ENCODE data around the gene RAB28. TPM values are rescaled to one million over a fixed set of nuclear protein-coding genes. Genes with fewer than 3 reads are reported as not detected.

RAB28 gene
- total and polyA plus RNA-seq, 4 donors: 11.3 to 27.7 (median 15.0) TPM

DNA sequence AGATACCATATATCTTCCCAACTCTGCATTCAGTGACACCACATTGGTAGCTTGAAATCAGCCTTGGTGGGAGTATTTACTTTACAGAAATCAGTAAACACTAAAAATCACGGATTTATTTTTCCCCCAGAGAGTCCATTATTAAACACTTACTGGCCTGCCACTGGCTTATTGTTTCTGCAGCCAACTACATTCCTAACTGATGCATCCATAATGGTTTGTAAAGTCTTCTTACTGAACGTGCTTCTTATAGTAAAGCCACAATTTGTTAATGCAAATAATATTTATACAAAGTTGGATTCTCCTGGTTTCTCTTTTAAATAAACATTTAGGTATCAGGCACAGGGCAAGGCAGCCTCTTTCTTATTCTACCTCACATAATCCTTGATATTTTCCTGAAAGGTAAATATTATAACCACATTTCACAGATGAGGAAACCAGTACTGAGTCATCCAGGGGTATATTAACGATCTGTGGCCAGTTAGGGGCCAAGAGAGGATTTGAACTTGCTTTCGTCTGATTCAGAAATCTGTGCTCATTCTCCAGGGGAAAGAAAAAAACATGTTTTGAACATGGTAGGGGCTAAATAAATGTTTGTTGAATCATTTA is 136.5 kb downstream of the RAB28 start:
- H3K36me3 ChIP-seq (ENCODE audit: control insufficient read depth in 4 of 4, insufficient read depth in 4 of 4, low read length in 4 of 4): peaks cover 0 to 5% (median 2%) of the 10 kb centered on the region in 4 donors
- ATAC-seq (ENCODE audit: insufficient read depth, low FRiP score): no peak
- TF ChIP-seq, protein P1, sequence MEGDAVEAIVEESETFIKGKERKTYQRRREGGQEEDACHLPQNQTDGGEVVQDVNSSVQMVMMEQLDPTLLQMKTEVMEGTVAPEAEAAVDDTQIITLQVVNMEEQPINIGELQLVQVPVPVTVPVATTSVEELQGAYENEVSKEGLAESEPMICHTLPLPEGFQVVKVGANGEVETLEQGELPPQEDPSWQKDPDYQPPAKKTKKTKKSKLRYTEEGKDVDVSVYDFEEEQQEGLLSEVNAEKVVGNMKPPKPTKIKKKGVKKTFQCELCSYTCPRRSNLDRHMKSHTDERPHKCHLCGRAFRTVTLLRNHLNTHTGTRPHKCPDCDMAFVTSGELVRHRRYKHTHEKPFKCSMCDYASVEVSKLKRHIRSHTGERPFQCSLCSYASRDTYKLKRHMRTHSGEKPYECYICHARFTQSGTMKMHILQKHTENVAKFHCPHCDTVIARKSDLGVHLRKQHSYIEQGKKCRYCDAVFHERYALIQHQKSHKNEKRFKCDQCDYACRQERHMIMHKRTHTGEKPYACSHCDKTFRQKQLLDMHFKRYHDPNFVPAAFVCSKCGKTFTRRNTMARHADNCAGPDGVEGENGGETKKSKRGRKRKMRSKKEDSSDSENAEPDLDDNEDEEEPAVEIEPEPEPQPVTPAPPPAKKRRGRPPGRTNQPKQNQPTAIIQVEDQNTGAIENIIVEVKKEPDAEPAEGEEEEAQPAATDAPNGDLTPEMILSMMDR (IDR thresholded peaks at IDR 0.05; ENCODE audit: control extremely low read depth, extremely low read depth): no peak

DNA sequence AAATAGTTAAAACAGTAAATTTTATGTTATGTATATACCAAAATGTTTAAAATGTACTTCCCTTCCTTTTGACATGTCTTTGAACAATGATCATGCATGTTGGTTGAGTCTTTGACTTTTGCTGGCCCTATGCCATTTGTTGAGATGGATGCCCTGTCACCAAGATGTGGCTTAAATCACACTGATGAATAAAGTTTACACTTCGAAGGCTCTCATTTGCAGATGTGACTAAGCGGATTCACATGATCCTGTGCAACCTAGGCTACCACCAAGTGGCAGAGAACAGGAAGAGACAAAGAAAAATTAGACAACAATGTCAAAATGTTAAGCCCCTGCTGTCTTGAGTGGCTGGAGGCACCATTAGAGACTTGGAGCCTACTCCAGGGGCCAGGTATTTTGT is 139.9 kb downstream of the RAB28 start:
- Histone ChIP-seq H3K27ac (ENCODE audit: low read depth in 1 of 2, low read length in 1 of 2) (no peak overlapping the region), H3K4me3 (no peak overlapping the region), H3K9me3 (ENCODE audit: control insufficient read depth in 4 of 4, insufficient read depth in 3 of 4, low read length in 3 of 4) (peaks cover 0 to 2% (median 0%) of the 10 kb centered on the region in 4 donors), H3K4me1 (ENCODE audit: control insufficient read depth in 5 of 5, insufficient read depth in 5 of 5, low read length in 5 of 5) (no peaks in the 10 kb centered on the region), H3K27me3 (ENCODE audit: control insufficient read depth in 3 of 3, insufficient read depth in 3 of 3, low read length in 2 of 3) (no peaks in the 10 kb centered on the region), H3K9ac (ENCODE audit: insufficient read depth in 1 of 2, low read length in 2 of 2) (no peak overlapping the region), H3K36me3 (ENCODE audit: control insufficient read depth in 4 of 4, insufficient read depth in 4 of 4, low read length in 4 of 4) (peaks cover 0 to 5% (median 0%) of the 10 kb centered on the region in 4 donors)
- no peak for DNase-seq
- TF ChIP-seq, protein P1 (IDR thresholded peaks at IDR 0.05; ENCODE audit: control extremely low read depth, extremely low read depth): no peak
- no peak for ATAC-seq (ENCODE audit: insufficient read depth, low FRiP score)
- WGBS, 2 donors: 64 to 68% methylated on average over 2 of the region's 2 CpGs

More for the DNA sequence above, 136.5 kb downstream of the RAB28 start:
- Histone ChIP-seq H3K9ac (ENCODE audit: insufficient read depth in 1 of 2, low read length in 2 of 2) (no peak overlapping the region), H3K4me3 (no peak overlapping the region), H3K4me1 (ENCODE audit: control insufficient read depth in 5 of 5, insufficient read depth in 5 of 5, low read length in 5 of 5) (no peaks in the 10 kb centered on the region), H3K27me3 (ENCODE audit: control insufficient read depth in 3 of 3, insufficient read depth in 3 of 3, low read length in 2 of 3) (no peaks in the 10 kb centered on the region), H3K9me3 (ENCODE audit: control insufficient read depth in 4 of 4, insufficient read depth in 3 of 4, low read length in 3 of 4) (peaks cover 0 to 5% (median 0%) of the 10 kb centered on the region in 4 donors), H3K27ac (ENCODE audit: low read depth in 1 of 2, low read length in 1 of 2) (no peak overlapping the region)
- 79 to 82% methylated on average over 4 of the region's 4 CpGs for WGBS, 2 donors
- no peak for DNase-seq

DNA sequence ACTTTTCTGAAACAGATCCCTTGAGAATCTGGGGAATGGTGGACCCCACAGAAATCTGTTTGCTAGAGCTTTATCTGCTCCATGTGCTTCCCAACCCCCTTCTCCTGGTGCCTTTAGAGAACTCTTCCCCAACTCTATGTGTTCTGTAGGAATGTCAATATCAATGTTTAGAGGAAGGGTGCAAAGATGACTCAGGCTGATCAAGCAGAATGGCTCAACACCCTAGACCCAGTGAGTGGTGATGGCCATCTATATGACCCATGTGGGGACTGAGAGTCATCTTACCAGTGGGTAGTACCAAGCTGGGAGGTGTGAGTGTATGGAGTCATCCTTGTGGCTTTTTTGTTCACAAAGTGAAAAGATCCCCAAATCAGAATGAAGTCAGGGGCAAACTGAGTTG is 143.5 kb downstream of the RAB28 start:
- Histone ChIP-seq H3K4me1 (ENCODE audit: control insufficient read depth in 5 of 5, insufficient read depth in 5 of 5, low read length in 5 of 5) (no peaks in the 10 kb centered on the region), H3K4me3 (no peak overlapping the region), H3K9ac (ENCODE audit: insufficient read depth in 1 of 2, low read length in 2 of 2) (no peak overlapping the region), H3K36me3 (ENCODE audit: control insufficient read depth in 4 of 4, insufficient read depth in 4 of 4, low read length in 4 of 4) (peaks cover 0 to 5% (median under 1%) of the 10 kb centered on the region in 4 donors), H3K27ac (ENCODE audit: low read depth in 1 of 2, low read length in 1 of 2) (no peak overlapping the region), H3K9me3 (ENCODE audit: control insufficient read depth in 4 of 4, insufficient read depth in 3 of 4, low read length in 3 of 4) (peaks cover 0 to 2% (median 0%) of the 10 kb centered on the region in 4 donors), H3K27me3 (ENCODE audit: control insufficient read depth in 3 of 3, insufficient read depth in 3 of 3, low read length in 2 of 3) (no peaks in the 10 kb centered on the region)
- ATAC-seq (ENCODE audit: insufficient read depth, low FRiP score): no peak
- TF ChIP-seq, protein P1 (IDR thresholded peaks at IDR 0.05; ENCODE audit: control extremely low read depth, extremely low read depth): no peak
- no peak for DNase-seq

- 74 to 90% methylated on average over 4 of the region's 4 CpGs for WGBS, 2 donors
- Histone ChIP-seq H3K4me1 (ENCODE audit: control insufficient read depth in 5 of 5, insufficient read depth in 5 of 5, low read length in 5 of 5) (peaks cover 0 to 18% (median 4%) of the 10 kb centered on the region in 5 donors), H3K9ac (ENCODE audit: insufficient read depth in 1 of 2, low read length in 2 of 2) (no peak overlapping the region), H3K9me3 (ENCODE audit: control insufficient read depth in 4 of 4, insufficient read depth in 3 of 4, low read length in 3 of 4) (peaks cover 0 to 2% (median 0%) of the 10 kb centered on the region in 4 donors), H3K27ac (ENCODE audit: low read depth in 1 of 2, low read length in 1 of 2) (no peak overlapping the region), H3K27me3 (ENCODE audit: control insufficient read depth in 3 of 3, insufficient read depth in 3 of 3, low read length in 2 of 3) (no peaks in the 10 kb centered on the region), H3K36me3 (ENCODE audit: control insufficient read depth in 4 of 4, insufficient read depth in 4 of 4, low read length in 4 of 4) (peaks cover 0 to 2% (median 0%) of the 10 kb centered on the region in 4 donors), H3K4me3 (no peak overlapping the region)
- DNase-seq (peak; percentile 76 to 88 (median 81)), ATAC-seq (ENCODE audit: insufficient read depth, low FRiP score) (no peak)
- TF ChIP-seq, protein P1 (IDR thresholded peaks at IDR 0.05; ENCODE audit: control extremely low read depth, extremely low read depth): no peak
Measured at GRCh38 chr4:13331827-13332226, 152.3 kb downstream of the RAB28 start.

Data from lung (tissue), 12 donors.